Activated CD8-positive, alpha-beta memory T cell treated with anti-CD3 and anti-CD28 coated beads, Interleukin-2, amount 10 ng/mL, durations not matched to agents 7 days and 5 days (primary cell): ENCODE measurements around the gene ADARB2. TPM values are rescaled to one million over a fixed set of nuclear protein-coding genes. Genes with fewer than 3 reads are reported as not detected.

ENCODE experiments used
- ATAC-seq: fragments of 150-1000 bp; cut with Tn5 transposase; one replicate; pipeline ENCODE4 v1.10.0; 2021; ENCODE audit warnings: moderate library complexity
- CTCF ChIA-PET: fragments of 350-600 bp; sonication (Branson Sonifier 250); formaldehyde crosslinking; loops from one replicate; lab custom pipeline; 2021; ENCODE audit warnings: antibody characterized with exemption; lab: Charles Lee
- DNase-seq: peaks from one replicate; pipeline ENCODE4 v3.0.0-alpha.2; 2020
- H3K27ac Mint-ChIP-seq: one replicate; pipeline ENCODE4 v1.8.0; 2021; ENCODE audit warnings: mild to moderate bottlenecking, mixed read lengths
- H3K27me3 Mint-ChIP-seq: one replicate; pipeline ENCODE4 v1.8.0; 2021; ENCODE audit warnings: mixed read lengths
- H3K36me3 Mint-ChIP-seq: one replicate; pipeline ENCODE4 v1.8.0; 2021; ENCODE audit warnings: mild to moderate bottlenecking, mixed read lengths
- H3K4me1 Mint-ChIP-seq: one replicate; pipeline ENCODE4 v1.8.0; 2021; ENCODE audit warnings: mixed read lengths
- H3K4me3 Mint-ChIP-seq: one replicate; pipeline ENCODE4 v1.8.0; 2021; ENCODE audit warnings: mild to moderate bottlenecking, moderate library complexity, mixed read lengths
- H3K9me3 Mint-ChIP-seq: one replicate; pipeline ENCODE4 v1.8.0; 2022; ENCODE audit warnings: low read depth, mixed read lengths
- total RNA-seq, 2 experiments: library from RNA; stranded (reverse); gene quantifications; one replicate each; pipeline ENCODE4 v1.2.3, GENCODE V29; 2021

ADARB2 gene
- total RNA-seq, 2 experiments from 2014 or later, result not detected

DNA sequence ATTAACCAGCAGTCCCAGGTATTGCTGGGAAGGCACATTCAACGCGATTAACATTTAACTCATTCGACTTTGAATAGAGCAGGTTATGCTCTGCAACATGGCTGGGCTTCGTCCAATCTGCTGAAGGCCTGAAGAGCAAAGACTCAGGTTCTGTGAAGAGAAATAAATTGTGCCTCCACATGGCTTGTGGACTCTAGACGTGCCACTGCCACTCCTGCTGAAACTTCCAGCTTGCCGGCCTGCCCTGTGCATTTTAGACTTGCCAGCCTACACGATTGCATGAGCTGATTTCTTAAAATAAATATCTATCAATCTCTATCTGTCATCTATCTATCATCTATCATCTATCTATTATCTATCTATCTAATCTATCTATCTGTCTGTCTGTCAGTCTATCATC is 543.2 kb downstream of the ADARB2 start:
- Mint-ChIP-seq H3K4me3 (no peak overlapping the region), H3K9me3 (no peaks in the 10 kb centered on the region), H3K36me3 (no peaks in the 10 kb centered on the region), H3K4me1 (peaks cover 3% of the 10 kb centered on the region), H3K27ac (no peak overlapping the region), H3K27me3 (peaks cover 27% of the 10 kb centered on the region)
- ATAC-seq (no peak), DNase-seq (no peak)
- CTCF ChIA-PET, result no interaction called here

DNA sequence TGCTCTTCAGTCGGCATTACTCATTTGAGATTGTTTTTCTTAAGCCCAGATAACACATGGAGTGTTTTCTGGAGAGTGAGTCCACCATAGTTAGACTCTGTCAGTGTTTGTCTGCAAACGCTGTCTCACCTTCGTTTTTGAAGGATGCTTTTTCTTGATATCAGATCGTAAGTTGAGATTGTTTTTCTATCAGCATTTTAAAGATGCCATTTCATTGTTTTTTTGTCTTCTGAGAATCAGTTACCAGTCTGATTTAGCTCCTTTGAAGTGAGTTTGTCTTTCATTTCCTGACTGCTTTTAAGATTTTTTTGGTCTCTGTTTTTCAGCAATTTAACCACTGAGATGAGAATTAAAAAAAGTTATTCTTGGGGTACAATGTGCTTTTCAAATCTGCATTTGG is 543.8 kb downstream of the ADARB2 start:
- CTCF ChIA-PET, result no interaction called here
- Mint-ChIP-seq H3K9me3 (no peaks in the 10 kb centered on the region), H3K27me3 (peaks cover 26% of the 10 kb centered on the region), H3K4me1 (peaks cover 3% of the 10 kb centered on the region), H3K4me3 (no peak overlapping the region), H3K27ac (no peak overlapping the region), H3K36me3 (no peaks in the 10 kb centered on the region)
- DNase-seq (no peak), ATAC-seq (no peak)

DNA sequence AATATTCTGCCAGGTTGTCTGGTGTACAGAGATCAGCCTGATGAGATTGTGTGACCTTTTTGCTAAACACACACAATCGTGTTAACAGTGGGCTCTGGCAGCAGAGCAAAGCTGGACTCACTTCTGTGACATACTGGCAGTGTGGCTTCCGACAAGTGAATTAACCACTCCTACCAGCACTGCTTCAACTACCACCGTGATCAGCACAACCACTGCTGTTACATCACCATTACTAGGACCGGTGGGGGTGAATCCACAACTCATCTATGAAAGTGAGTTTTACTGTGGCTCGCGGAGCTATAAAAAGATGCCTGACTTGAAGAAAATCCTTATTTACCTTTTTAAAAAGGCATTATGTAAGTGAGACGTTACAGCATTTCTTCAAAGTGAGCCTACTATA is 545.6 kb downstream of the ADARB2 start:
- Mint-ChIP-seq H3K36me3 (no peaks in the 10 kb centered on the region), H3K4me3 (no peak overlapping the region), H3K4me1 (peaks cover 3% of the 10 kb centered on the region), H3K27ac (no peak overlapping the region), H3K9me3 (no peaks in the 10 kb centered on the region), H3K27me3 (peaks cover 11% of the 10 kb centered on the region)
- DNase-seq (no peak), ATAC-seq (no peak)
- CTCF ChIA-PET, result no interaction called here

DNA sequence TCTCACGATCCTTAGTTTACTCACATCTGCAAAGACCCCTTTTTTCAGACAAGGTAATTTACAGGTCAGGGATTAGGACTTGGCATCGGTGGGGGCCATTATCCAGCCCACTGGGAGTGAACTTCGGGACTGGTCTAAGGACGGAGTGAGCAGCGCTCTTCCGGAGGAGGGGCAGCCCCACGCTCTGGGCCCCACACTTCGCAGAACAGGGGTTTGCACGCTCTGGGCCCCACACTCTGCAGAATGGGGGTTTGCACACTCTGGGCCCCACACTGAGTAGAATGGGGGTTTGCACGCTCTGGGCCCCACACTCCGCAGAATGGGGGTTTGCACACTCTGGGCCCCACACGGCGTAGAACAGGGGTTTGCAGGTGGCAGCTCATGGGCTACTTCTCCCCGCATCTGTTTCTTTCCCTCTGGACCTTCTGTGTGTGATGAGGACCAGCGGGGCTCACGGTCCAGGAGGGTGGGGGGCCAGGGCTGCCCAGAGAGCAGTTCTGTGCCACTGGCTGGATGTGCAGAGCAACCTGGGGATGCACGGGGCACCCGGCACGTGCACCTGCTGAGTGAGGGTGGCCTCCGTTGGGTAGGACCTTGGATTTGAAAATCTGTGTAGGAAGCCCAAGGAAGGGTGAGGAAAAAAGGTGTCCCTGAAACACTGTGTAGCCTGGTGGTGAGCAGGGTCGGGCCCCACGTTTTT is 546.4 kb downstream of the ADARB2 start:
- ATAC-seq (no peak), DNase-seq (no peak)
- H3K4me3 Mint-ChIP-seq, result no peak overlapping the region
- H3K9me3 Mint-ChIP-seq, result no peaks in the 10 kb centered on the region
- CTCF ChIA-PET, result no interaction called here
- peaks cover 3% of the 10 kb centered on the region for H3K4me1 Mint-ChIP-seq
- peaks cover 9% of the 10 kb centered on the region for H3K27me3 Mint-ChIP-seq
- H3K27ac Mint-ChIP-seq, result no peak overlapping the region
- no peaks in the 10 kb centered on the region for H3K36me3 Mint-ChIP-seq

DNA sequence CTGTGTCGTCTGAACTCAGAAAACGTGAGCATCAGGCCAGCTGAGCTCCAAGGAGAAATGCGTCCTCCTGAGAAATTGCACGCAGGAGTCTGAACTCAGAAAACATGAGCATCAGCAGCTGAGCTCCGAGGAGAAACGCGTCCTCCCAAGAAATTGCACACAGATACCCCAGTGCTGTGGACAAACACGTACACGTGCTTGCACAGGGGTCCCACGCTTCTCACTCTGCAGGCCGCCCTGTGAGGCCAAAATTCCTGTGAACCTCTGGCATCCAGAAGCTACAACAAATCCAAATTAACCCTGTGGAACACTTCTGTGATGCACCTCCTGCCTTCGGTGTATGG is 547.3 kb downstream of the ADARB2 start:
- Mint-ChIP-seq H3K27me3 (peaks cover 9% of the 10 kb centered on the region), H3K4me1 (peaks cover 3% of the 10 kb centered on the region), H3K27ac (no peak overlapping the region), H3K36me3 (no peaks in the 10 kb centered on the region), H3K9me3 (no peaks in the 10 kb centered on the region), H3K4me3 (no peak overlapping the region)
- CTCF ChIA-PET, result no interaction called here
- DNase-seq (no peak), ATAC-seq (no peak)

DNA sequence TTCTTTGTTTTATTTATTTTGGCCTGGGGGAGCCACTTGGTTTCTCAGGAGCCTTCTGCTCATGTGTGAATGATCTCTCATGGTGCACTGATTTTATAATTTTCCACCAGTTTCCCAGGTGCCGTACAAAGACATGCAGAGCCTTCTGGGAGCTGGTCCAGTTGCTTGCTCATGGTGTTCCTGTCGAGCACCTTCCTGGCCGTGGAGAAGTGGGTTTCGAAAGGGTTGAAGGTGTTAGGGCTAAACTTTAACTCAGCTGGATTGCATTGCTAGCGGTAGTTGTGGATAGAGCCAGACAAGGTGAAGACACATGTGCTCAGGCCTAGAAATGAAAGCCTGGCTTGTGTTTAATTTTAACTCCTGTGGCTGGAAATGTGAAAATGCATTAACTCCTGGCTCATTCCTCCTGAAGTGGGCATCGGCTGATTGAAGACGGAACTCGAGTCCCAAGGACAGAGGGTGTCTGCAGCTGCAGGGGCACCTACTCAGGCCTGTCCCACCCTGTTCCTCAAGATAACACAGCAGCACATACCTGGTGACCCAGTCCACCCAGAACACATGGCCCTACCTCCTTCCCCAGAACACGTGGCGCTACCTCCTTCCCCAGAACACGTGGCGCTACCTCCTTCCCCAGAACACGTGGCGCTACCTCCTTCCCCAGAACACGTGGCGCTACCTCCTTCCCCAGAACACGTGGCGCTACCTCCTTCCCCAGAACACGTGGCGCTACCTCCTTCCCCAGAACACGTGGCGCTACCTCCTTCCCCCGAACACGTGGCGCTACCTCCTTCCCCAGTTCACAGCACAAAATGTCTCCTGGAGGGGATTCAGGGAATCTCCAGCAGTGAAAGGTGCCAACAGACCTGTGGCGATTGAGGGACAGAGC is 547.9 kb downstream of the ADARB2 start:
- no peak for ATAC-seq
- no peaks in the 10 kb centered on the region for H3K36me3 Mint-ChIP-seq
- no peaks in the 10 kb centered on the region for H3K9me3 Mint-ChIP-seq

DNA sequence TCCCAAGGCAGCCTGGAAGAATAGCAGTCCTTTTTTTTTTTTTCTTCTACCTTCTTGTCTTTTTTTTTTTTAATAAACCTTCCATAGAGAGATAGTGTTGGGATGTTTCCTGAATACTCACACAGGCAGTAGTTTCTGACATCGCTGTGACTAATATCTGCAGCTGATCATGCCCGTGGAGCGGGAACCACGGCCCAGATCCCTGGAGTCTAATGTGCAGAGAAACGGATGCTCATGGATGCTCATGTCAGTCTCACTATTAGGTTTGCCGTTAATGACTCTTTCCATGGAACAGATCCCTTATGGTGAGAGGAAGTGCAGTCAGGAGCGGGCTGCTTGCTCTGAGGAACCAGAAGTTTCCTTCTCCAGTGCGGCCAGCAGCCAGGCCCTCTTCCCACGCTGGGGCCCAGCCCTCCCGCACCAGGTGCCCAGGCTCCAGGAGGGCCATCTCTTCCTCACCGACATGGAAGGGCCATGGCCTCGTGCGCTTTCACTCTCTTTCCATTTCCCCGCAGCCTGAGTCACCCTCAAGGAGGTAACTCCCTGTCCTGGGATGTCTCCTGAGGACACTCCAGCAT is 548.7 kb downstream of the ADARB2 start:
- CTCF ChIA-PET, result interaction anchor here (0.9 kb wide), 1 partner anchor 232 kb away, joined by 3 read pairs; no protein-coding TSS in a partner anchor
- DNase-seq (no peak), ATAC-seq (no peak)
- peaks cover 4% of the 10 kb centered on the region for H3K27me3 Mint-ChIP-seq
- H3K9me3 Mint-ChIP-seq, result no peaks in the 10 kb centered on the region
- H3K36me3 Mint-ChIP-seq, result no peaks in the 10 kb centered on the region
- no peak overlapping the region for H3K4me3 Mint-ChIP-seq
- H3K27ac Mint-ChIP-seq, result no peak overlapping the region
- peaks cover 3% of the 10 kb centered on the region for H3K4me1 Mint-ChIP-seq

More for the DNA sequence above, 547.9 kb downstream of the ADARB2 start:
- H3K27me3 Mint-ChIP-seq, result peaks cover 6% of the 10 kb centered on the region
- no peak for DNase-seq
- H3K27ac Mint-ChIP-seq, result no peak overlapping the region
- H3K4me3 Mint-ChIP-seq, result no peak overlapping the region
- CTCF ChIA-PET, result interaction anchor here (0.9 kb wide), 1 partner anchor 232 kb away, joined by 3 read pairs; no protein-coding TSS in a partner anchor
- H3K4me1 Mint-ChIP-seq, result peaks cover 3% of the 10 kb centered on the region

DNA sequence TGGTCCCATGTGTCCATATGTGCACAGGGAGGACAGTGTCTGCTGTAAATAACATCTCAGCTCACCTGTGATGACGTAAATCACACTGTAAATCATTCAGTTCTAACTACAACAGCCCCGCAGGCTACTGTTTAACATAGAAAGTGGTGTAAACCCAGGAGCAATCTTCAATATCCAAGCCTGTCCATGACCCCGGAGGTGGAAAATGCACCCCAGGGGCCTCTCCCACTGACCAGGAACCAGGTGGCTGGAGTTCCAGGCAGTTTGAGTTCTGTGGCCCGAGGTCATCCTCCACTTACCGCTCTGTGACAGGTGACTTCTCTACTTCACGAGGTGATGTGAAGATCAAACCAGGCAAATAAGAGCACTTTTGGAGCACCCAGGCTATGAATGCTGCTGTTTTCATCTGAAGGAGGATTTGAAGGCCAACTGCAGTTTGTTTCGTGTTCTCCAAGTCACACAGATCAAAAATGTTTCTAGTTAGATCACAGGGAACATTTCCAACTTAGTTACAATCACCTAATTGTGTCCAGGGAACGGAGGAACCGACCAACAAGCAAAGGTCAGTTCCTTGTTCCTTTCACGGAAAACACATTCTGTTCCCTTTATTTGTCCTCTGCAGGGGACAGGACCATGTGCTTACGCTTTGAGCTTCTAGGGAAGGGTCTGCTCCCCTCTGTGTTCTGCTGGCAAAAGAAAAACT is 549.3 kb downstream of the ADARB2 start:
- Mint-ChIP-seq H3K27me3 (no peaks in the 10 kb centered on the region), H3K4me1 (no peaks in the 10 kb centered on the region), H3K4me3 (no peak overlapping the region), H3K9me3 (no peaks in the 10 kb centered on the region), H3K27ac (no peak overlapping the region), H3K36me3 (no peaks in the 10 kb centered on the region)
- ATAC-seq (no peak), DNase-seq (no peak)
- CTCF ChIA-PET, result no interaction called here

DNA sequence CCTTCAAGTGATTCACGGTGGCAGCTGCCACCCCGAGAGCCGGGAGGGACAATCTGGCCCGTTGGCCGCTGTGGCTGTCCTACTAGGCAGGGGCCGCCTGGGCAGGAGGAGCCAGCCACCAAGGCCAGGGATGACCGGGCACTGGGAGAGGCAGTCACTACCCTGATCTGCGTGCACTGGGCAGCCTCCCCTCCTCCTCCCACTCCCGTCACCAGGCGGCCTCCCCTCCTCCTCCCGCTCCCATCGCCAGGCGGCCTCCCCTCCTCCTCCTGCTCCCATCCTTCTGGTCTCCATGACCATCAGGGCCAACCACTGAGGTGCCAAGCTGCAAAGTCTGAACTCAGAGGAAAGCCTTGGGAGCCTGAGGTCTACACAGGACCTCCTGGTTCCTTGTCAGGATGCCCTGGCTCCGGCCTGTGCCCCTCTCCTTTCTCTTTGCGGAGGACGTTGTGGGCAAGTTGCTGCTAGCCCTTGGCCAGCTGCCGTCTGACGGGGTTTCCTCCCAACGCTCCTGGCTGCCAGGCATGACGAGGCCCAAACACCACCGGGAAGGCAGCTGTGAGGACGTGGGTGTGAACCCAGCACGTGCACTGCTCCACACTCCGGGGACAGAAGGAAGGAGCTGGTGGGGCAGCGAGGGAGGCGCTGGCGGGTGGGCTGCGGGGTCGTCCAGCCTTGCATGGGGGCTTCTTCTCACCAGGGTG is 550.0 kb downstream of the ADARB2 start:
- Mint-ChIP-seq H3K4me1 (no peaks in the 10 kb centered on the region), H3K36me3 (no peaks in the 10 kb centered on the region), H3K9me3 (no peaks in the 10 kb centered on the region), H3K4me3 (no peak overlapping the region), H3K27me3 (no peaks in the 10 kb centered on the region), H3K27ac (no peak overlapping the region)
- CTCF ChIA-PET, result no interaction called here
- DNase-seq (no peak), ATAC-seq (no peak)

DNA sequence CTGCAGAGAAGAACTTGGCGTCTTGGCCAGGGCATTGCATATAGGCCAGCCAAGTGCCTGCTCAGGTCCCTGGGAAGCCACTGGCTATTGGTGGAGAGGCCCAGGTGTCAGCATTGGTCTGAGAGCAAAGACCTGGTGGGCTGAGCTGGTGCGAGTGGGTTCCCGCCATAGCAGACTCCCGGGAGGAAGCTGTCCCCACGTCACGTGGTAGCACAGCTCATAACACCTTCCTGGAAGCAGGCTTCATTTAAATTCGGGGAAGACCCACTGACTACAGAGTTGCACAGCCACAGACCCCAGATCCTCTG is 550.7 kb downstream of the ADARB2 start:
- Mint-ChIP-seq H3K27ac (no peak overlapping the region), H3K36me3 (no peaks in the 10 kb centered on the region), H3K9me3 (no peaks in the 10 kb centered on the region), H3K4me3 (no peak overlapping the region), H3K27me3 (peaks cover 3% of the 10 kb centered on the region), H3K4me1 (no peaks in the 10 kb centered on the region)
- CTCF ChIA-PET, result no interaction called here
- DNase-seq, result no peak
- ATAC-seq, result no peak

DNA sequence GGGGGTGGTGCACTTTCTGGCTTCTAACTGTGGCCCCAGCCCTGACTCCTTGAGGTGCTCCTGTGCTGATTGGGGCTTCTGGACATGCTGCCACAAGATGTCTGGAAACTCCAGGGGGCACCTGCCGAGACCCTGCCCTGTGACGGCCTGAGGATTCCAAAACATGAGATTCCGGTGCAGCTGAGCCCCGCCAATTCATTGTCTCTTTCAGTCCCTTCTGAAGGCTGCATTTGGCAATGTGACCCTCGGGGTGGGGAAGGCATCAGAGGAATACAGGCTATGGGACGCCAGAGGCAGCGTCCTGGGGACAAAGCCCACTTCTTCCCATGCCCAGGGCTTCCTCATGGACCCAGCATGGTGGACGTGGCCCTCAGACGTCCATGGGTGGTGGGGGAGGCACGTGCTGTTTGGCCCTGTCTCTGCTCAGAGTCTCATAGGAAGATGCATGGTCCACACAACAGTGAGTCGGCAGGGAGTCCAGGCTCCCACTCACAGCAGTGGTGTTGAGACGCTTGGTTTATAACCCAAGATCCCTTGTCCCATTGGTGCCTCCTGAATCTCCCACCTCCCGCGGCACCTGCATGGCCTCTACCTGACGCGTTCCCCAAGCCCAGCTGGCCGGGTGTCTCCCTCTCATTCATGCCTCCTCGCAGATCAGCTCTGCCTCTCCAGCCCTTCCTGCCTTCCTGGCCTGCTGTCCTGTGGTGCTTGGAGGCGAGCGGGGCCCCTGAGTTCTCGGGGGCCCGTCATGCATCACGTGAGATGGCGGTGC is 551.2 kb downstream of the ADARB2 start:
- peaks cover 6% of the 10 kb centered on the region for H3K27me3 Mint-ChIP-seq
- ATAC-seq, result no peak
- CTCF ChIA-PET, result no interaction called here

DNA sequence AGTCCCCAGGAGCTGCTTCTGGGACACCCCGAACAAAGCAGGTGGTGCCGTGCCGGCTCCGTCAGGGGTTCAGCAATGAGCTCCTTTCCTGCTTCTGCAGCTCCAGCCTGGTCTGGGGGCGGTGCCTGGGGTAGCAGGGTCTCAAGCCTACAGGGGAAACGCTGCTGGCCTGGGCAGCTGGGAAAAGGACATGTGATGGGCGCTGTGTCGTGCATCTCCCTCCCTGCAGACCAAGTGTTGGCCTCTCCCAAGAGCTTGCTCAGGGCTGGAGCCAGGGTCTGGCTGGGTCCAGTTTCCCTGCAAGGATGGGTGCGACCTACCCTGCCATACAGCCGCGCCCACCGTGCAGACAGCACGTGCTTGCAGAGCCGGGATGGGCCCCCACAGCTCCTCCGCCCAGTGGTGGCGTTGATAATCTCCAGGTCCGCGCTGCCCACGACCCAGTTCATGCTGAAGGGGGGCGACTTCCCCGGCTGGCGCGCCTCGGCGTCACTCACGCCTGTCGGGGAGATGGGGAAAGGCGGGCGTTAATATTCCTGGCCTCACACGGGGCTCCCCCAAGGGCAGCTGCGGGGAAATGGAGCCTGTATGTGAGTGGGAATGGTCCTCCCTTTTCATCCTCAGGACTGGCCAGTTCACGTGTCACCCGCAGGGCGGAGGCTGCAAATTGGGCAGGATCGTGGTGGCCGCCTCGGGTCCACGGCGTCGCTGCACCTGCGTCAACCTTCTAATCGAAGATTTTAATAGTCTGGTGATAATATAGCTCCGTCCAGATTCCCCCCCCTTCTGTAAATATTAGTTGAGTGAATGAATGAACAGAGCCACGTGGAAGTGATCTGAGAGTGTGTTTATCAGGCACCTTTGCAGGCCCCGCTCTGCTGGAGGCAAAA is 552.5 kb downstream of the ADARB2 start:
- Mint-ChIP-seq H3K9me3 (no peaks in the 10 kb centered on the region), H3K4me3 (no peak overlapping the region), H3K36me3 (no peaks in the 10 kb centered on the region), H3K27ac (no peak overlapping the region), H3K27me3 (peaks cover 6% of the 10 kb centered on the region), H3K4me1 (no peaks in the 10 kb centered on the region)
- DNase-seq, result no peak
- CTCF ChIA-PET, result no interaction called here
- no peak for ATAC-seq

More for the DNA sequence above, 551.2 kb downstream of the ADARB2 start:
- Mint-ChIP-seq H3K36me3 (no peaks in the 10 kb centered on the region), H3K4me3 (no peak overlapping the region), H3K27ac (no peak overlapping the region), H3K9me3 (no peaks in the 10 kb centered on the region), H3K4me1 (no peaks in the 10 kb centered on the region)
- DNase-seq, result no peak
